T-helper 1 cell (primary cell): ENCODE results near the gene TCF4.
A peak's percentile ranks its signal among the peaks of the same experiment; 100 is the strongest.

Experiments
- DNase-seq, 5 donors: peaks; one replicate each; pipeline ENCODE4 v3.0.0-alpha.2; 2012 to 2020

TCF4 gene

GRCh38 chr18:55541571-55541970 is 46.4 kb downstream of the TCF4 start:
- DNase-seq = no peak

- DNase-seq = no peak
Measured at GRCh38 chr18:55539240-55539639, 48.8 kb downstream of the TCF4 start.

- DNase-seq = no peak
Measured at GRCh38 chr18:55534996-55535395, 53.0 kb downstream of the TCF4 start.

- no peak for DNase-seq
Measured at GRCh38 chr18:55534547-55534946, 53.4 kb downstream of the TCF4 start.

- no peak for DNase-seq
Measured at GRCh38 chr18:55530166-55530565, 57.8 kb downstream of the TCF4 start.

- no peak for DNase-seq
Measured at GRCh38 chr18:55529581-55529980, 58.4 kb downstream of the TCF4 start.

- no peak for DNase-seq
Measured at GRCh38 chr18:55525845-55526244, 62.1 kb downstream of the TCF4 start.

GRCh38 chr18:55524353-55525073 is 63.5 kb downstream of the TCF4 start:
- DNase-seq = no peak

GRCh38 chr18:55523001-55523400 is 65.0 kb downstream of the TCF4 start:
- DNase-seq = no peak

- DNase-seq = peak in 1 of 5 donors; percentile 3
Measured at GRCh38 chr18:55522011-55522410, 66.0 kb downstream of the TCF4 start.

GRCh38 chr18:55517055-55517454 is 70.9 kb downstream of the TCF4 start:
- DNase-seq = no peak

GRCh38 chr18:55515941-55516710 is 71.9 kb downstream of the TCF4 start:
- DNase-seq = no peak

- DNase-seq = no peak
Measured at GRCh38 chr18:55515214-55515613, 72.8 kb downstream of the TCF4 start.

GRCh38 chr18:55513161-55513560 is 74.8 kb downstream of the TCF4 start:
- no peak for DNase-seq

- DNase-seq = no peak
Measured at GRCh38 chr18:55511277-55511676, 76.7 kb downstream of the TCF4 start.

- DNase-seq = no peak
Measured at GRCh38 chr18:55510809-55511208, 77.2 kb downstream of the TCF4 start.

GRCh38 chr18:55509631-55510324 is 78.2 kb downstream of the TCF4 start:
- DNase-seq = no peak

- DNase-seq = no peak
Measured at GRCh38 chr18:55508651-55509050, 79.3 kb downstream of the TCF4 start.

- DNase-seq = no peak
Measured at GRCh38 chr18:55506074-55506473, 81.9 kb downstream of the TCF4 start.

- no peak for DNase-seq
Measured at GRCh38 chr18:55504808-55505207, 83.2 kb downstream of the TCF4 start.

- no peak for DNase-seq
Measured at GRCh38 chr18:55503167-55503820, 84.7 kb downstream of the TCF4 start.

GRCh38 chr18:55501982-55502710 is 85.8 kb downstream of the TCF4 start:
- DNase-seq = no peak
